Adipose tissue (tissue), 3 donors: ENCODE measurements around the gene UBE2C. TPM values are rescaled to one million over a fixed set of nuclear protein-coding genes. Genes with fewer than 3 reads are reported as not detected.

Source experiments
- polyA plus RNA-seq, 3 donors: library from polyadenylated mRNA; stranded (reverse); fragments of 200-250 nt; gene quantifications; one replicate each; pipeline ENCODE4 v1.2.3, GENCODE V29; 2013
- donor health status: healthy with polysubstance abuse.
- donor health status: Bipolar disorder and iron deficiency.
- donor health status: healthy.

UBE2C gene
- polyA plus RNA-seq, 3 donors: 0.55 to 3.5 (median 1.1) TPM

Other genes with a start within 250 kb of the UBE2C start
- not detected for gene WFDC8, start 233.4 kb upstream of the UBE2C start, polyA plus RNA-seq
- not detected for gene WFDC10A, start 182.9 kb upstream of the UBE2C start, polyA plus RNA-seq
- gene WFDC9, start 181.4 kb upstream of the UBE2C start, polyA plus RNA-seq: not detected
- not detected for gene WFDC11, start 142.4 kb upstream of the UBE2C start, polyA plus RNA-seq
- gene WFDC13, start 110.6 kb upstream of the UBE2C start, polyA plus RNA-seq: not detected
- not detected for gene WFDC10B, start 107.6 kb upstream of the UBE2C start, polyA plus RNA-seq
- gene SPINT4, start 90.3 kb upstream of the UBE2C start, polyA plus RNA-seq: not detected
- 1 to 10 TPM in 1 of 3 donors, under 1 TPM in 1, not detected in 1; 0.32 to 1.0 TPM for gene WFDC3, start 20.8 kb upstream of the UBE2C start, polyA plus RNA-seq
- gene DNTTIP1, start 20.7 kb upstream of the UBE2C start, polyA plus RNA-seq: 10 to 100 TPM; 15.8 to 37.1 (median 24.4) TPM
- 1 to 10 TPM; 3.0 to 3.3 (median 3.0) TPM for gene TNNC2, start 14.7 kb downstream of the UBE2C start, polyA plus RNA-seq
- gene SNX21, start 21.2 kb downstream of the UBE2C start, polyA plus RNA-seq: 10 to 100 TPM in 2 of 3 donors, 1 to 10 TPM in 1; 9.2 to 50.9 (median 48.6) TPM
- gene ACOT8, start 44.7 kb downstream of the UBE2C start, polyA plus RNA-seq: 10 to 100 TPM; 16.6 to 28.5 (median 21.7) TPM
- 1 to 10 TPM in 2 of 3 donors, under 1 TPM in 1; 0.90 to 1.1 (median 1.0) TPM for gene ZSWIM3, start 45.0 kb downstream of the UBE2C start, polyA plus RNA-seq
- 1 to 10 TPM; 2.5 to 4.0 (median 3.0) TPM for gene ZSWIM1, start 68.6 kb downstream of the UBE2C start, polyA plus RNA-seq
- 1 to 10 TPM; 1.0 to 2.7 (median 1.1) TPM for gene SPATA25, start 75.0 kb downstream of the UBE2C start, polyA plus RNA-seq
- gene NEURL2, start 78.6 kb downstream of the UBE2C start, polyA plus RNA-seq: 1 to 10 TPM; 3.2 to 8.0 (median 4.6) TPM
- 100 to 1,000 TPM in 1 of 3 donors, 10 to 100 TPM in 2; 46.4 to 116 (median 82.4) TPM for gene CTSA, start 78.7 kb downstream of the UBE2C start, polyA plus RNA-seq
- gene PLTP, start 99.5 kb downstream of the UBE2C start, polyA plus RNA-seq: 100 to 1,000 TPM; 113 to 308 (median 276) TPM
- 10 to 100 TPM; 18.6 to 28.2 (median 25.8) TPM for gene PCIF1, start 122.0 kb downstream of the UBE2C start, polyA plus RNA-seq
- gene ZNF335, start 159.6 kb downstream of the UBE2C start, polyA plus RNA-seq: 10 to 100 TPM in 1 of 3 donors, 1 to 10 TPM in 2; 6.9 to 11.0 (median 7.4) TPM
- gene MMP9, start 196.3 kb downstream of the UBE2C start, polyA plus RNA-seq: 10 to 100 TPM in 2 of 3 donors, under 1 TPM in 1; 0.79 to 16.6 (median 12.8) TPM
- 1 to 10 TPM in 1 of 3 donors, under 1 TPM in 2; 0.39 to 1.3 (median 0.56) TPM for gene SLC12A5, start 216.6 kb downstream of the UBE2C start, polyA plus RNA-seq